Stimulated activated CD8-positive, alpha-beta memory T cell treated with anti-CD3 and anti-CD28 coated beads, Interleukin-12 subunit alpha, Interleukin-12 subunit beta, amount 100 ng/mL, for 4 hours (primary cell): ENCODE results near the gene TANGO6.

Experiments used
- DNase-seq: peaks from one replicate; pipeline ENCODE4 v3.0.0-alpha.2; 2020; ENCODE audit warnings: low read depth

Gene TANGO6

GRCh38 chr16:68910051-68910450 lies 66.7 kb downstream of the TANGO6 start:
- no peak for DNase-seq

- DNase-seq: no peak
Measured at GRCh38 chr16:68915589-68915988, 72.3 kb downstream of the TANGO6 start.

GRCh38 chr16:68917541-68917940 lies 74.2 kb downstream of the TANGO6 start:
- no peak for DNase-seq

GRCh38 chr16:68920349-68920748 lies 77.0 kb downstream of the TANGO6 start:
- DNase-seq: no peak

GRCh38 chr16:68921637-68922036 lies 78.3 kb downstream of the TANGO6 start:
- DNase-seq: no peak

GRCh38 chr16:68923116-68923515 lies 79.8 kb downstream of the TANGO6 start:
- no peak for DNase-seq

- DNase-seq: no peak
Measured at GRCh38 chr16:68927018-68927417, 83.7 kb downstream of the TANGO6 start.

- no peak for DNase-seq
Measured at GRCh38 chr16:68931196-68931595, 87.9 kb downstream of the TANGO6 start.

- no peak for DNase-seq
Measured at GRCh38 chr16:68934402-68934801, 91.1 kb downstream of the TANGO6 start.

- DNase-seq: no peak
Measured at GRCh38 chr16:68935008-68935407, 91.7 kb downstream of the TANGO6 start.

GRCh38 chr16:68936736-68937631 lies 93.7 kb downstream of the TANGO6 start:
- no peak for DNase-seq

GRCh38 chr16:68939692-68940320 lies 96.5 kb downstream of the TANGO6 start:
- no peak for DNase-seq

GRCh38 chr16:68940816-68941215 lies 97.5 kb downstream of the TANGO6 start:
- DNase-seq: no peak

- no peak for DNase-seq
Measured at GRCh38 chr16:68943961-68944360, 100.6 kb downstream of the TANGO6 start.

GRCh38 chr16:68948230-68948910 lies 105.0 kb downstream of the TANGO6 start:
- no peak for DNase-seq

- no peak for DNase-seq
Measured at GRCh38 chr16:68951991-68952877, 108.9 kb downstream of the TANGO6 start.

- no peak for DNase-seq
Measured at GRCh38 chr16:68954911-68955635, 111.7 kb downstream of the TANGO6 start.

GRCh38 chr16:68960910-68961309 lies 117.6 kb downstream of the TANGO6 start:
- no peak for DNase-seq

- no peak for DNase-seq
Measured at GRCh38 chr16:68961778-68962402, 118.6 kb downstream of the TANGO6 start.

- DNase-seq: no peak
Measured at GRCh38 chr16:68969338-68969737, 126.0 kb downstream of the TANGO6 start.

- DNase-seq: no peak
Measured at GRCh38 chr16:68972013-68972412, 128.7 kb downstream of the TANGO6 start.
